CD4-positive, alpha-beta T cell treated with Interleukin-4 for 1 hour (primary cell): ENCODE data around the gene FOXK2.
"Not testable (repeated sequence)": the region's sequence is repeated elsewhere in the genome, so short reads cannot be mapped to it uniquely, and the experiment has no call there.

Source experiments
- DNase-seq, 2 donors: peaks; one replicate each; pipeline ENCODE4 v3.0.0-alpha.2; 2020 to 2022

FOXK2 gene

DNA sequence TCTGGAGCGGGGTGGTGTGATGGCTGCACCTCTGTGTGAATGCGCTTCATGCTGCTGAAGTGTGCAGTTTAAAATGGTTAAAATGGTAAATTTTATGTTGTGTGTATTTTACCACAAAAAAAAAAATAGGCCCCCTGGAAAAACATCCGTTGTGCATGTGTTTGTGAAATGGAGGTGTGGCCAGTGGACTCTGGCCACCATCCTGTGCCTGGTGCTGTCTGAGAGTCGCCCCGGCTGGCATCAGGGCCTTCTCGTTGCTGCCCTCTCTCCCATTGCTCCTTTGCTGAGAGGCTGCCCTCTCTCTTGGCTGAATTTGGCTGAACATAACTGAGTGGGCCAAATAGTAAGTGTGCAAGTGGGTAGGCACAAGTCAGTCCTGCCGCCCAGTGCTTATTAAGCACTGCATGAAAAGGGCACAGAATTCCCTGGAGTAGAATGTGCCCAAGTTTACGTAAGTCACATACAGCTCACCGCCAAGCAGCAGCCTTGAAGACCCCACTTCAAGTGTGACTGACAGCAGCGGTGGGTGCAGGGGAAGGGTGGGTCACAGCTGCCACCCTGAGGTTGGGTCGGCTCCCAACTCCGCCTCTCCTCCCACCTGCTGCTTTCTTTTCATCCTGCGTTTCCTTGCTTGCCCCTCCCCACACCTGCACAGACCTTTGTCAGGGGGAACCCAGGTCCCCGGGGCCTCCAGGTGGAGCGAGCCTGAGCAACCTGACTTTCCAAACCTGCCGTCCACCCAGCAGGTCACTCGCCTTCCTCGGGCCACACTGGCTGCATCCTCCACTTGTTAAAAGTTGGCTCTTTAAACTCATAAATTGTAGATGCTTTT lies 46.8 kb downstream of the FOXK2 start:
- DNase-seq = no peak

DNA sequence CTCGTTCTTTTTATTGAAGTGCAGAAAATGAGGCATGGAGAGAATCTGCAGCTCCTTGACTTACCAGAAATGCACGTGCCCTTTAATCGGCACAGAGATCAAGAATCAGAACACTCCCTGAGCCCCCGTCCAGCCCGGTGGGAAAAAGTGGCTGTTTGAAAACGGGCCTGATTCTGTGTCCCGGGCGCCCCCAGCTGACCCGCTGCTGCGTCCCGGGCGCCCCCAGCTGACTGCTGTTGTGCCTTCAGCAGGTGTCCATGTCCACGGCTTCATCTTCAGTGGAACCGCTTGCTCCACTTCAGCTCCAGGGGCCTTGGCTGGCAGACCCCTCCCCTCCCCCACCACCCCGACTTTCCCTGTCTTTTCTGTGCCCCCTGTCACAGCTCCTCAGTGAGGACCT lies 47.8 kb downstream of the FOXK2 start:
- DNase-seq = no peak

DNA sequence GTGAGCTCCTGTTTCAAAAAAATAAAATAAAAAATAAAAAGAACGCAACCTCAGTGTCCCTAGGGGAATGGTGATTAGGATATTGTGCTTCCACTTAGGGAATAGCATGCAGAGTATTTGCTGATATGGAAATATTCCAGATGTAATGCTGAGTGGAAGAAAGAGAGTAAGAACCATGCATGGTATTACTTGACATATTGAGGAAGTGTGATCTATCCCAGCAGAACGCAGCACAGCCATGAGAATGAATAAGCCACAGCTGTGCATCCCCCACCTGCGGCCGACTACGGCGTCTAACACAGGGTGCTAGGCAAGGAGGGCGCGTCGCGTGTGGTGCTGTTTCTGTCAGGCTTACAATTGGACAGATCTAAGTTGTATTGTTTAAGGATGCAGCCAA lies 49.5 kb downstream of the FOXK2 start:
- no peak for DNase-seq

DNA sequence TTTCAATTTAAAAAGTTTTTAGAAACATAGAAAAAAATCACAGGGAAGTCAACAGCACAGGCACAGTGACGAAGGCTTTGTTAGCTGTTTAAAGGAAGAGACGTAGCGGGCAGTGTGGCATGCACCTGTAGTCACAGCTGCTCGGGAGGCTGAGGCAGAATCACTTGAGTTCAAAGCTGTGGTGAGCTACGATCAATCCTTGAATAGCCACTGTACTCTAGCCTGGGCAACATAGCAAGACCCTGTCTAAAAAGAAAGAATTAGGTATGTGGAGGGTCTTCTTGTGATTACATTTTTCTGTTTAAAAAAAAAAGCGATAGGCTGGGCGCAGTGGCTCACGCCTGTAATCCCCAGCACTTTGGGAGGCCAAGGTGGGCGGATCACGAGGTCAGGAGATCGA lies 50.1 kb downstream of the FOXK2 start:
- DNase-seq = no peak

DNA sequence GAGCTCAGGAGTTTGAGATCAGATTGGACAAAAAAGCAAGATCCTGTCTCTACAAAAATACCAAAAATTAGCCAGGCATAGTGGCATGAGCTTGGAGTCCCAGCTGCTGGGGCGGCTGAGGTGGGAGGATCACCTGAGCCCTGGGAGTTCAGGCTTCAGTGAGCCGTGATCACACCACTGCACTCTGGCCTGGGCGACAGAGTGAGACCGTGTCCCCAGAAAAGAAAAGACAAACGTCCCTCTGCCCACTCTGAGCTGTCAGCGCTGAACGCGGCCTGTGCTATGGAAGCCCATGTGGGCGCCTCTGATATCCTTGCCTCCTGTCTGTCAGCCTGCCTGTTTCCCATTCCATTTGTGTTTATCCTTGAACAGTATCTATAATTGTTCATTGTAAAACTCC lies 50.7 kb downstream of the FOXK2 start:
- no peak for DNase-seq

DNA sequence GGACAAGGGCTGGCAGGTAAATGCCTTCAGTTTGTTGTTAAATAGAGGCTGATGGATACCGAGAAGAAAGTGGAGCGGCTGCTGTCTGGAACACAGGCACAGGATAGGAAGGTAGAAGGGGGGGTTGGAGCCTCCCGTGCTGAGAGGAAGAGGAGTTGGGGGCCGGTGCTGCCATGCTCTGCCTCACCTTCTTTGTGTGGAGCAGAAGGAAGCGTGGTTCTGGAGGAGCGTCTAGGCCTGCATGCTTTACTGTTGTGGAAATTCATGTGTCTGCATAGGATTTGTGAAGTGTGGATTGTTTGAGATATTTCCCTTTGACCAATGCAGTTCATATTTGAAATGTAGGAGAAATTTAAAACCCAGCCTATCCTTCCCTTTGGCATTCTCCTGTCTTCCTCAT lies 52.3 kb downstream of the FOXK2 start:
- DNase-seq = no peak

DNA sequence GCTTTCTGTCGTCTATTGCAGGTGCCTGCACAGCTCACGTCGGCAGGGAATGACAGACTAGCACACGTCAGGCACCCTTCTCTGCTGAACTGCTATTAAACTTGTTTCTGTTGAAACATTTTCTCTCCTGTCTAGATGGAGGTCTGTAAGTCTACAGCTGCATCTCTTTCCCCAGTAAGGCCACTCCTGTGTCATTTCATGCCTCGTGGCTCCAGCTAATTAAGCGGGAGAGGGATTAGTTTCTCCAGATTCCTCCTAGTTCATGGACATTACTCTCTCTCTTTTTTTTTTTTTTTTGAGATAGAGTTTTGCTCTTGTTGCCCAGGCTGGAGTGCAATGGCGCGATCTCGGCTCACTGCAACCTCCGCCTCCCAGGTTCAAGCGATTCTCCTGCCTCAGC lies 54.5 kb downstream of the FOXK2 start:
- no peak for DNase-seq

DNA sequence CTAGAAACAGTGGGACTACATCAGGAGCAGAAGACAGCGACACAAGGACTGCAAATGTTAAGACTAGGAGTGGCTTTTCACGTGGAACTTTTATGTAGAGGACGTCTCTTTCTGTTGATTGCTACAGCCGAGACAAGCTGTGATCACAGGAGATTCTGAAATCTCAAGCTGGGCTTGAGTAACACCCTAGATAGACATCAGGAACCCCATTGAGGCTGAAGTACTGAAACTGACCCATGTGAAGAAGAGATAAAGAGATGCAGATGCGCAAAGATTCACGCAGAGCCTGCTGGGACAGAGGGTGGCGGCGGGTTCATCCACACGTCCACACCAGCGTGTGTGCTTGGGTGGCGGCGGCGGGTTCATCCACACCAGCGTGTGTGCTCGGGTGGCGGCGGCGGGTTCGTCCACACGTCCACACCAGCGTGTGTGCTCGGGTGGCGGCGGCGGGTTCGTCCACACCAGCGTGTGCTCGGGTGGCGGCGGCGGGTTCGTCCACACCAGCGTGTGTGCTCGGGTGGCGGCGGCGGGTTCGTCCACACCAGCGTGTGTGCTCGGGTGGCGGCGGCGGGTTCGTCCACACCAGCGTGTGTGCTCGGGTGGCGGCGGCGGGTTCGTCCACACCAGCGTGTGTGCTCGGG lies 56.2 kb downstream of the FOXK2 start:
- DNase-seq = not testable (repeated sequence)

DNA sequence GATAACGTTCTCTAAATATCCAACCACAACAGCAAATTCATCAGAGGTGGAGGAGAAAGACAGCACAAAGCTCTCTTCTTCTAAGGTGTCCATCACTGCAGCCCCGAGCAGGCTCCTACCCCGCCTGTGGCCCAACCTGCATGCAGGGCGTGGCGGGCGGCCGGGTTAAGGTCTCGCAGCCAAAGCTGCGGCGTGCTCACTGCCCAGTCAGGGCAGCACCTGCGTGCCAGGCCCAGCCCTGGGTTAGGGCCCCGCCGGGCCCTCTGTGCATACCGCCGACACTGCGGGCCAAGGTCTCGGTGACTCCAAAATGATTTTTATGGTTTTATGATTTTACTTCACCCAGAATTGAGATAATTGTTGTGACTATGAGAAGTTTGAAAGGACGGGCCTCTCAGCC lies 57.8 kb downstream of the FOXK2 start:
- DNase-seq = no peak

DNA sequence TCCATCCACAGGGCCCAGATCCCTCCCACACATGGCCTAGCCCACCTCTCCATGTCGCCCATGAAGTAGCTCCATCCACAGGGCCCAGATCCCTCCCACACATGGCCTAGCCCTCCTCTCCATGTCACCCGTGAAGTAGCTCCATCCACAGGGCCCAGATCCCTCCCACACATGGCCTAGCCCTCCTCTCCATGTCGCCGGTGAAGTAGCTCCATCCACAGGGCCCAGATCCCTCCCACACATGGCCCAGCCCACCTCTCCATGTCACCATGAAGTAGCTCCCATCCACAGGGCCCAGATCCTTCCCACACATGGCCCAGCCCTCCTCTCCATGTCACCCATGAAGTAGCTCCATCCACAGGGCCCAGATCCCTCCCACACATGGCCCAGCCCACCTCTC lies 60.4 kb downstream of the FOXK2 start:
- DNase-seq = not testable (repeated sequence)

DNA sequence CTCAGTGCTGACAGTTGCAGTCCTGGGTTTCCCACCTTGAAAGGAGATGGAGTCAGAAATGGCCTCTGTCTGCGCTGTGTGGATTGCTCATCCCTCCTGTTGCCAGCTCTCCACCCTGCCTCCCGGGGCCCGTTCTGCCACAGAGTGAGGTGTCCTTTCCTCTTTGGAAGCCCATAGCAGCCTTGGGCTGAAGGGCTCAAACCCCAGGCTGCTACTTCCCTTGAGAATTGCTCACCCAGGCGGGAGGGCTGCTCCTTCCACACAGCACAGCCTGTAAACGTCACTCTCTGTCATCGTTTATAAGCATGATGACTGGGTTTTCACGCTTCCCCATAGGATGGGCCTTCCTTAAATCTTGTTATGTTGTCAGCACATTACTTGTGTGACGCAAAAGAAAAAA lies 62.7 kb downstream of the FOXK2 start:
- no peak for DNase-seq

DNA sequence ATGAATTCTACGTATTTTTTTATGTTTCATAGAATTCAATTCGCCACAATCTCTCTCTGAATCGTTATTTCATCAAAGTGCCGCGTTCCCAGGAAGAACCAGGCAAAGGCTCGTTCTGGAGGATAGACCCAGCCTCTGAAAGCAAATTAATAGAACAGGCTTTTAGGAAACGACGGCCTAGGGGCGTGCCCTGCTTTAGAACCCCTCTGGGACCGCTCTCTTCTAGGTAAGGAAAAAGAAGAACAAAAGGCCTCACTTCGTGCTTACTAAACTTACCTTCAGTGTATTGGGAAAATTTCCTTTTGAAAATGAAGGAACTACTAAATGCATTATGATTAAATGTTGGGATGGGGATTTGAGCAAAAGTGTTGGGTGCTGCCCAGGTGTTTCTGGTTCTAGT lies 63.2 kb downstream of the FOXK2 start:
- DNase-seq = no peak

DNA sequence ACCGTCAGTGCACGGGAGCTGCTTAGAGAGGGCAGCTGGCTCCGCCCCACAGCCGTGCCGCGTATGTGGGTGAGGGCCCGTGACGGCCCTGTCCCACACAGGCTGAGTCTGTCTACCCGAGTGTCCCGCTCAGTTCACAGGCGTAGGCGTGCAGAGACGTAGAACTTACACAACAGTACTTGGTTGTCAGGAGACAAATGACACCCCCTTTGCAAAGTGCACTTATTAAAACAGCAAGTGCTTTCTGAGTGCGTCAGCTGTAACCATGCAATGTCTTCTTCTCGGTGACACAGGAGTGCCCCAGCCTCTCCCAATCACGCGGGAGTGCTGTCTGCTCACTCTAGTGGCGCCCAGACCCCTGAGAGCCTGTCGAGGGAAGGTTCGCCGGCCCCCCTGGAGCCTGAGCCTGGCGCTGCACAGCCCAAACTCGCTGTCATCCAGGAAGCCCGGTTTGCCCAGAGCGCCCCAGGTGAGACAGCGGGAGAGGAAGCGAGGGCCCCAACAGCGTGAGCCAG lies 64.2 kb downstream of the FOXK2 start:
- DNase-seq = peak in 1 of 2 donors; percentile 16

DNA sequence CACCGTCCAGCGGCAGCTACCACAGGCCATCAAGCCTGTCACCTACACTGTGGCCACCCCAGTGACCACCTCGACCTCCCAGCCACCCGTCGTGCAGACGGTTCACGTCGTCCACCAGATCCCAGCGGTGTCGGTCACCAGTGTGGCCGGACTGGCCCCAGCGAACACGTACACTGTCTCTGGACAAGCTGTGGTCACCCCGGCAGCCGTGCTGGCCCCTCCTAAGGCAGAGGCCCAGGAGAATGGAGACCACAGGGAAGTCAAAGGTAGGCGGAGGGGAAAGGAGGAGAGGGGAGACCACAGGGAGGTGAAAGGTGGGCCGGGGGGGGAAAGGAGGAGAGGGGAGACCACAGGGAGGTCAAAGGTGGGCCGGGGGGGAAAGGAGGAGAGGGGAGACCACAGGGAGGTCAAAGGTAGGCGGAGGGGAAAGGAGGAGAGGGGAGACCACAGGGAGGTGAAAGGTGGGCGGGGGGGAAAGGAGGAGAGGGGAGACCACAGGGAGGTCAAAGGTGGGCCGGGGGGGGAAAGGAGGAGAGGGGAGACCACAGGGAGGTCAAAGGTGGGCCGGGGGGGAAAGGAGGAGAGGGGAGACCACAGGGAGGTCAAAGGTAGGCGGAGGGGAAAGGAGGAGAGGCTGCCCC lies 66.5 kb downstream of the FOXK2 start:
- DNase-seq = not testable (repeated sequence)

DNA sequence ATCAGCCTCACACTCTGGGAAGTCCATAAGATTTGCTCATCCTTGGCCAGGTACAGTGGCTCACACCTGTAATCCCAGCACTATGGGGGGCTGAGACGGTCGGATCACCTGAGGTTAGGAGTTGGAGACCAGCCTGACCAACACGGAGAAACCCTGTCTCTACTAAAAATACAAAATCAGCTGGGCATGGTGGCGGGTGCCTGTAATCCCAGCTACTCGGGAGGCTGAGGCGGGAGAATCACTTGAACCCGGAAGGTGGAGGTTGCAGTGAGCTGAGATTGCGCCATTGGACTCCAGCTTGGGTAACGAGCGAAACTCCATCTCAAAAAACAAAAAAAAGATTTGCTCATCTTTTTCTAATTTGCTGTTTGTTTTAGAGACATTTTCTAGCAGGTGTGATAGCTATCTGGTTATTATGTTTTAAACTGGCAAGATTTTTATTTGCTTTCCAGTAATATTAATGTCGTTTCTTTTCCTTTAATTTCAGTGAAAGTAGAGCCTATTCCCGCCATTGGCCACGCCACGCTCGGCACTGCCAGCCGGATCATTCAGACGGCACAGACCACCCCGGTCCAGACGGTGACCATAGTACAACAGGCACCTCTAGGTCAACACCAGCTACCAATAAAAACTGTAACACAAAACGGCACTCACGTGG lies 67.2 kb downstream of the FOXK2 start:
- no peak for DNase-seq

DNA sequence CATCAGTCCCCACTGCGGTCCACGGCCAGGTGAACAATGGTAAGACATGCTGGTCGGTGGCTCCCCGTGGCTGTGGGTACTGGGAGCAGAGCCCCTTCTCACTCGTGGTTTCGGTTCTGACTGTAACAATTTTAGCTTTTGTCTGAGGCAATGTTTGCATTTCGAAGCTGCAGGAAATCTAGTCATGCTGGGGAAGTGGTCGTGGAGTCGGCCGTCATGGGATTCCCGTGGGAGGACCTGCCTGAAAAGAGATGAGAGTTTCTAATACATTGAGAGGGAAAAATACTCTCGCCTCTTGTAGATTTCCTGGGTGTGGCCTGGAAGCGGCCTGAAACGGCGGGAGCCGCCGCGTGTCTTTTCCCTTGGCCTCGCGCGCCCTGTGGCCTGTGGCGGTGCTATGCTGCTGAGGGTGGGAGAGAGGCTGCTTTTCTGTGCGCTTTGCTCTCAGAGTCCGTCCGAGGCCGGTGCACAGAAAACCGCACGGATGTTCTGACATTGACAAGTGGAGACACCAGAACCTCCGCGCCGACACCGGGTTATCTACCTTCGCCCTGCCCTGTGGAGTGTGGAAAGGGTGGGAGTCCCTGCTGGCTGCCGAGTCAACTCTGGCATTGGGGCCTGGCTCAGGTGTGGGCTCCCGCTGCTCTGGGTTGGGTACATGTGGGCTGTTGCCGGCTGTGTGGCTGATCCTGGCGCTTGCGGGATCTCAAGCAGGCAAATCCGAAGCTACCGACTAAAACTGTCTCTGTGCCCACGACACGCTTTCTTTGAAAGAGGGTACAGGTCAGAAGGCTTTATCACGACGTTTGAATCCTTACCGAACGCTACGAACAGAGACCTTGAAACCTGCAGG lies 67.9 kb downstream of the FOXK2 start:
- DNase-seq = no peak

DNA sequence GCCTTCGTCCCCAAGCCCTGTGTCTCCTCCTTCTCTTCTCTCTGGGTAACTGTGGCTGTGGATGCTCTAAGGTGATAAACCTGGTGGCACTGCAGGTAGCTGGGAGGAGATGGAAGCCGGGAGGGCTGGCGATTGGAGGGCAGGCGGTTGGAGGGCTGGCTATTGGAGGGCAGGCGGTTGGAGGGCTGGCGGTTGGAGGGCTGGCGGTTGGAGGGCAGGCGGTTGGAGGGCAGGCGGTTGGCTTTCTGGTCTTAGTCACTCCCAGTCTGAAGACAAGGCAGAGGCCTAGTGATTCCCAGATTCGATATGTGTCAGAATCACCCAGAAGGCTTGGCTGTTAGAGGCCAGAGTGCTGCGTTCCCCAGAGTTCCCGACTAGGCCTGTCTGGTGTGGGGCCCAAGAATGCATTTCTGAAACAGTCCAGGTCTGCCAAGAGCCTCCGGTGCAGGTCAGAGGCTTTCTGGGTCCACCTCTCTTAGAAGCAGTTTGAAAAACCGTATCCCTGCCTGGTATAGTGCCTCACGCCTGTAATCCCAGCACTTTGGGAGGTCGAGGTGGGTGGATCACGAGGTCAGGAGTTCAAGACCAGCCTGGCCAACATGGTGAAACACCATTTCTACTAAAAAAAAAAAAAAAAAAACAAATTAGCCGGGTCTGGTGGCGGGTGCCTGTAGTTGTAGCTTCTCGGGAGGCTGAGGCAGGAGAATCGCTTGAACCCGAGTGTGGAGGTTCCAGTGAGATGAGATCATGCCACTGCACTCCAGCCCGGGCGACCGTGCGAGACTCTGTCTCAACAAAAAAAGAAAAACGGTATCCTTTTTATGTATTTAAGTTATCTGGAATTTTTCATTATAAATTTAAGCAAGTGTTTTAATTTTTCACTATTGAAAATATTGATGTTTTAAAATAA lies 69.0 kb downstream of the FOXK2 start:
- DNase-seq = no peak

DNA sequence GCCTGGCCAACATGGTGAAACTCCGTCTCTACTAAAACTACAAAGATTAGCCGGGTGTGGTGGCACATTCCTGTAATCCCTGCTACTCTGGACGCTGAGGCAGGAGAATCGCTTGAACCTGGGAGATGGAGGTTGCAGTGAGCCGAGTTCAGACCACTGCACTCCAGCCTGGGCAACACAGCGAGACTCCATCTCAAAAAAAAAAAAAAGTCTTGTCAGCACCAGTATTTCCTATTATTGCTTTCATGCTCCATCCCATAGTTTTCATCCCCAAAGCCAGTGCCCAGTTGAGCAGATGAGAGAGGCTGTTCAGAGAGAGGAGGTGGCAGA lies 70.3 kb downstream of the FOXK2 start:
- no peak for DNase-seq

DNA sequence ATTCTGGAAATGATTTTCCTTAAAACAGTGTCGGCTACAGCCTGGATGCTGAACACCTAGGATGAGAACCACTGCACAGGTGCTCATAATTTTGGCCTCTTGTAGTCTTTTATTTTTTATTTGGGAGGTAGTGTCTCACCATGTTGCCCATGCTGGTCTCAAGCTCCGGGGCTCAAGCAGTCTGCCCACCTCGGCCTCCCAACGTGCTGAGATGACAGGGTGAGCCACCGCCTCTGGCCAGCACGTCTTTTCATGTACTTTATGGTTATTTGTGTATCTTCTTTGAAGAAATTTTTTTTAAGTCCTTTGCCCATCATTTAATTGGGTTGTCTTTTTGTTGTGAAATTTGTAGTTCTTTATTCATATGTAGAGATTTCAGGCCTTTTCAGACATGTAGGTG lies 70.7 kb downstream of the FOXK2 start:
- DNase-seq = no peak

DNA sequence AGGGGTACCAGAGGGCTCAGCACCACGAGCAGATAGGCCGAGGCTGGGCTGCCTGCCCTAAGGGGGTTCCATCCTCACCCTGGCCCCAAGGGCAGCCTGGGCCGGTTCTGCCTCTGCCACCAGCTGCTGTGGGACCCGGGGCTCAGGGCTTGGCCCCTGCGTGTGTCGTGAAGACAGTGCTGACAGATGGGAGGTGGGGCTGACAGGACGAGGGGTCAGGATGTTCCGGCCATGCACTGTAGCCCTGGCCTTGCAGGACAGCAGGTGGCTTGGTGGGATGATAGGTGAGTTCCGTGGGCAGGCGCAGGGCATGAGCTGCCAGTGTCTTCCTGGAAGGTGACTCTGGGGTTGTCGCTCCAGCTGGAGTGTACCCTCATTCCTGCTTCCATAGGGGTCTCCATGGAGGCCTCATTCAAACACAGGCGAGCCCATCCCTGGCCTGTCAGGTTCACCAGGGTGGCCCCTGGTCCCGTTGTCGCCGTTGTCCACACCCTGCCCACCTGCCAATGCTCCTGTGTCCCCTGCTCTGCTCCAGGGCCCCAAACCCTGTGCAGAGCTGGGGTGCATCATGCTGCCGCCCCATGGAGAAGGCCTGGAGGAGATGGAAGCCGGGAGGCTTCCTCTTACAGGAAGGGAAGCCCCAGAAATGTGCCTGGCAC lies 71.5 kb downstream of the FOXK2 start:
- no peak for DNase-seq

DNA sequence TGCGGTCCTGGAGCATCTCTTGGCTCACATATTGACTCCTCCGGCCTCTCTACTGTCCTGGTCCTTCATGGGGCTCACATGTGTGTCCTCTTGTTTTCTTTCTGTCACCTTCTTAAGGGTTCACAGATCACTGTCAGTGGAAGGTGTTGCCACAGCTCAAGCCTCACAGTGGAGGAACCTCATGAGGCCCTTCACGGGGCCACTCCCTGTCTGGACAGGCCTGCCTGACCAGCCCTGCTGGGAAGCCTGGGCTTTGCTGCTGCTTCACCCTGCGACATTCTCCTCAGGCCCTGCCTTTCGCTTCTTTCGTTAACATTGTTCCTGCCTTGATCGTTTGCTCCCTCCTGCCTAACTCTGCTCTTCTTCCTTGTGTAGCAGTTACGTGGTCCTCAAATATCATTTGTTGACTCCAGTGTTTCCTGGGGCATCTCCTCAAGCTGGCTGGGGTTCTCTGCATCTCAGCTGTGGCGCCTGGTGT lies 72.8 kb downstream of the FOXK2 start:
- DNase-seq = no peak
